Measurements from ENCODE around the gene STT3A.

The STT3A gene

GRCh38 chr11:125579811-125580210 is 12.8 kb upstream of the STT3A start:
- H3K4me2 ChIP-seq = no peak overlapping the region

GRCh38 chr11:125583496-125583895 is 9.2 kb upstream of the STT3A start:
- Histone ChIP-seq H3K9ac (no peak overlapping the region), H3K9me3 (replicated peaks in 1 of 11) (no peaks in the 10 kb centered on the region), H3K27ac (no peak overlapping the region), H4K20me1 (peaks cover 0 to 8% (median 0%) of the 10 kb centered on the region in 11 experiments; a peak in 3 of 22 replicates), H3K27me3 (no peaks in the 10 kb centered on the region), H3K4me3 (no peak overlapping the region), H3K4me2 (no peak overlapping the region), H3K4me1 (peaks cover 0 to 22% (median 0%) of the 10 kb centered on the region in 10 experiments; a peak in 5 of 20 replicates), H3K36me3 (peaks cover 66 to 71% (median 67%) of the 10 kb centered on the region in 11 experiments)
- TF ChIP-seq Cebpa-rat (IDR thresholded peaks at IDR 0.05) = no peak

More at GRCh38 chr11:125579811-125580210, 12.8 kb upstream of the STT3A start:
- Histone ChIP-seq H3K27ac (no peak overlapping the region), H3K4me1 (peaks cover 0 to 1% (median 0%) of the 10 kb centered on the region in 10 experiments; a peak in 2 of 20 replicates), H3K9me3 (replicated peaks in 1 of 11) (no peaks in the 10 kb centered on the region), H3K36me3 (peaks cover 99 to 100% (median 100%) of the 10 kb centered on the region in 11 experiments), H3K9ac (no peak overlapping the region), H4K20me1 (peaks cover 0 to 16% (median 0%) of the 10 kb centered on the region in 11 experiments; a peak in 3 of 22 replicates), H3K4me3 (no peak overlapping the region), H3K27me3 (no peaks in the 10 kb centered on the region)
- no peak for TF ChIP-seq Cebpa-rat (IDR thresholded peaks at IDR 0.05)

- Histone ChIP-seq H4K20me1 (peaks cover 0 to 7% (median 0%) of the 10 kb centered on the region in 11 experiments; a peak in 3 of 22 replicates), H3K4me1 (peaks cover 0 to 35% (median 0%) of the 10 kb centered on the region in 10 experiments; a peak in 5 of 20 replicates), H3K4me3 (no peak overlapping the region), H3K36me3 (peaks cover 46 to 51% (median 47%) of the 10 kb centered on the region in 11 experiments), H3K27me3 (no peaks in the 10 kb centered on the region), H3K27ac (no peak overlapping the region), H3K9me3 (replicated peaks in 1 of 11) (no peaks in the 10 kb centered on the region), H3K4me2 (no peak overlapping the region), H3K9ac (0 out of 22 replicates have a peak overlapping the region, but pooled peaks of 1 of the 11 experiments have one; percentile 13)
- TF ChIP-seq Cebpa-rat (IDR thresholded peaks at IDR 0.05) = no peak
Observed at GRCh38 chr11:125585487-125585886, 7.2 kb upstream of the STT3A start.

GRCh38 chr11:125586623-125587022 is 6.0 kb upstream of the STT3A start:
- no peaks in the 10 kb centered on the region for H3K9me3 ChIP-seq (replicated peaks in 1 of 11)
- H3K27me3 ChIP-seq = no peaks in the 10 kb centered on the region
- peaks cover 0 to 7% (median 0%) of the 10 kb centered on the region in 11 experiments; a peak in 3 of 22 replicates for H4K20me1 ChIP-seq
- H3K4me1 ChIP-seq = peaks cover 5 to 45% (median 8%) of the 10 kb centered on the region in 10 experiments; a peak in 18 of 20 replicates
- H3K9ac ChIP-seq = no peak overlapping the region
- peaks cover 34 to 40% (median 35%) of the 10 kb centered on the region in 11 experiments for H3K36me3 ChIP-seq
- no peak overlapping the region for H3K4me2 ChIP-seq
- no peak overlapping the region for H3K27ac ChIP-seq
- no peak overlapping the region for H3K4me3 ChIP-seq
- TF ChIP-seq Cebpa-rat (IDR thresholded peaks at IDR 0.05) = no peak

- no peak for TF ChIP-seq Cebpa-rat (IDR thresholded peaks at IDR 0.05)
- Histone ChIP-seq H3K9me3 (replicated peaks in 1 of 11) (no peaks in the 10 kb centered on the region), H3K4me3 (no peak overlapping the region), H3K4me2 (no peak overlapping the region), H3K27ac (no peak overlapping the region), H3K4me1 (peaks cover 5 to 45% (median 8%) of the 10 kb centered on the region in 10 experiments; a peak in 18 of 20 replicates), H3K27me3 (no peaks in the 10 kb centered on the region), H3K36me3 (peaks cover 26 to 31% (median 27%) of the 10 kb centered on the region in 11 experiments), H4K20me1 (peaks cover 0 to 7% (median 0%) of the 10 kb centered on the region in 11 experiments; a peak in 3 of 22 replicates), H3K9ac (no peak overlapping the region)
Observed at GRCh38 chr11:125587480-125587879, 5.2 kb upstream of the STT3A start.

GRCh38 chr11:125588505-125588904 is 4.1 kb upstream of the STT3A start:
- no peak overlapping the region; a peak in 1 of 22 replicates for H3K4me2 ChIP-seq
- H3K9me3 ChIP-seq (replicated peaks in 1 of 11) = no peaks in the 10 kb centered on the region
- peaks cover 8 to 45% (median 10%) of the 10 kb centered on the region in 10 experiments for H3K4me1 ChIP-seq
- H3K27me3 ChIP-seq = no peaks in the 10 kb centered on the region
- H3K4me3 ChIP-seq = no peak overlapping the region
- no peak for TF ChIP-seq Cebpa-rat (IDR thresholded peaks at IDR 0.05)
- H3K9ac ChIP-seq = no peak overlapping the region
- peaks cover 0 to 4% (median 0%) of the 10 kb centered on the region in 11 experiments; a peak in 4 of 22 replicates for H4K20me1 ChIP-seq
- no peak overlapping the region; a peak in 1 of 22 replicates for H3K27ac ChIP-seq
- peaks cover 16 to 21% (median 17%) of the 10 kb centered on the region in 11 experiments for H3K36me3 ChIP-seq

GRCh38 chr11:125591649-125592304 is 875 bp upstream of the STT3A start:
- Histone ChIP-seq H3K4me2 (peak overlapping the region; percentile 78 to 91 (median 87)), H3K27ac (peak overlapping the region; percentile 92 to 98 (median 97)), H3K9ac (peak overlapping the region; percentile 89 to 97 (median 95)), H3K27me3 (no peaks in the 10 kb centered on the region), H4K20me1 (peaks cover 10 to 37% (median 18%) of the 10 kb centered on the region in 11 experiments; a peak in 16 of 22 replicates), H3K9me3 (replicated peaks in 1 of 11) (no peaks in the 10 kb centered on the region), H3K36me3 (peaks cover 8 to 22% (median 14%) of the 10 kb centered on the region in 11 experiments; a peak in 21 of 22 replicates), H3K4me1 (peaks cover 26 to 68% (median 34%) of the 10 kb centered on the region in 10 experiments), H3K4me3 (peak overlapping the region; percentile 66 to 98 (median 90))
- no peak for TF ChIP-seq Cebpa-rat (IDR thresholded peaks at IDR 0.05)

- Histone ChIP-seq H3K9ac (peak overlapping the region; percentile 83 to 95 (median 86)), H3K9me3 (replicated peaks in 1 of 11) (no peaks in the 10 kb centered on the region), H3K36me3 (peaks cover 23 to 37% (median 29%) of the 10 kb centered on the region in 11 experiments), H3K4me3 (peak overlapping the region; percentile 77 to 98 (median 92)), H3K27ac (peak overlapping the region; percentile 44 to 98 (median 79); a peak in 21 of 22 replicates), H3K4me2 (peak overlapping the region; percentile 82 to 97 (median 91)), H3K27me3 (no peaks in the 10 kb centered on the region), H4K20me1 (peaks cover 10 to 51% (median 27%) of the 10 kb centered on the region in 11 experiments; a peak in 16 of 22 replicates), H3K4me1 (peaks cover 26 to 64% (median 34%) of the 10 kb centered on the region in 10 experiments)
- TF ChIP-seq Cebpa-rat (IDR thresholded peaks at IDR 0.05) = no peak
Observed at GRCh38 chr11:125593114-125593820, 615 bp downstream of the STT3A start.

Data from BLaER1 treated with 17β-estradiol and CSF1 and Interleukin-3, amounts not matched to agents 10 nM and 100 nM (cell line).